GM18507 (cell line): ENCODE data around the gene NCCRP1.

ENCODE experiments used
- DNase-seq: peaks from one replicate; pipeline ENCODE4 v3.0.0; 2011; ENCODE audit warnings: low read depth; ENCODE audit not compliant: insufficient read length; ENCODE audit errors: extremely low spot score
- FAIRE-seq: peaks from 2 replicates; lab custom pipeline; 2011; peaks lifted over from hg19 to GRCh38; lab: Jason Lieb, UNC

NCCRP1 gene, protein sequence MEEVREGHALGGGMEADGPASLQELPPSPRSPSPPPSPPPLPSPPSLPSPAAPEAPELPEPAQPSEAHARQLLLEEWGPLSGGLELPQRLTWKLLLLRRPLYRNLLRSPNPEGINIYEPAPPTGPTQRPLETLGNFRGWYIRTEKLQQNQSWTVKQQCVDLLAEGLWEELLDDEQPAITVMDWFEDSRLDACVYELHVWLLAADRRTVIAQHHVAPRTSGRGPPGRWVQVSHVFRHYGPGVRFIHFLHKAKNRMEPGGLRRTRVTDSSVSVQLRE

GRCh38 chr19:39196860-39197562 lies at the start of gene NCCRP1:
Gene NCCRP1, plus strand, starts transcription at chr19:39196964. Its CDS starts 19 bp downstream, at chr19:39196983.
- DNase-seq = no peak
- FAIRE-seq = no peak

- FAIRE-seq (no peak), DNase-seq (no peak)
These were observed 49.3 kb upstream of the NCCRP1 start for GRCh38 chr19:39147480-39147879.

- FAIRE-seq = no peak
- DNase-seq = no peak
These were observed 47.7 kb upstream of the NCCRP1 start for GRCh38 chr19:39148939-39149529.

GRCh38 chr19:39150235-39150634 lies 46.5 kb upstream of the NCCRP1 start:
- no peak for DNase-seq
- no peak for FAIRE-seq

DNA sequence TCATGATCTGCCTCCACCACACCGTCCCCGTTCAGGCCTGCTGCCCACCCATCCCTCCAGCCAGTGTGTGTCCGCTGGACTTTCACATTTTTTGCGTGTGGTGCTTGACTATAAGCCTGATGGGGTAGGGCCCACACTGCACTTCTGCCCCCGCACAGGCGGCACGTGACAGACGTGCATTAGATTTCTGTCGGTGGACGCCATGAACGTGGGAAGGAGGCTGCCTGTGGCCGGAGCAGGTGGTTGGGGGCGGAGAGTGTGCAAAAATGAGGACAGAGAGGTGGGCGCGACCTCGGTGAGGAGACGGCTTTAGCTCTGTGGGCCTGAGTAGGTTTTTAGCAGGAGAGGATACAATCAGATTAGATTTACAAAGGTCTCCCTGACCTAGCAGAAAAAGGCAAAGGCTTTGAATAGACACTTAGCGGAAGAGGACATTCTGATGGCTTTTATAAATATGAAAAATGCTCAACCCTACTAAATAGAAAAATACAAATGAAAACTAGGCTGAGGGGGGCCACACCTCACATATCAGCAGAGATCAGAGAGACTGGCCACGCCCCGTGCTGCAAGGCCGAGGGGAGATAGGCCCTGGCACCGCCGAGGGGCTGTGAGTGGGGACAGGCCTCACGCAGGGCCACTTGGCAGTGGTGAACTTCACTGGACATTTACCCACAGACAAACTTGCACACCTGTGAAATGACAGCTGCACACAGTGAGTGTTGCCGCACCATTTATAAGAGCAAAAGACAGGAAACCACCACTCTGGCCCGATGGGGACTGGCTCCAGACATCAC lies 45.8 kb upstream of the NCCRP1 start:
- DNase-seq (no peak), FAIRE-seq (no peak)

GRCh38 chr19:39152066-39152465 lies 44.7 kb upstream of the NCCRP1 start:
- DNase-seq (no peak), FAIRE-seq (no peak)

- no peak for FAIRE-seq
- no peak for DNase-seq
These were observed 42.6 kb upstream of the NCCRP1 start for GRCh38 chr19:39154100-39154628.

GRCh38 chr19:39154629-39155100 lies 42.1 kb upstream of the NCCRP1 start:
- FAIRE-seq = no peak
- DNase-seq = no peak

DNA sequence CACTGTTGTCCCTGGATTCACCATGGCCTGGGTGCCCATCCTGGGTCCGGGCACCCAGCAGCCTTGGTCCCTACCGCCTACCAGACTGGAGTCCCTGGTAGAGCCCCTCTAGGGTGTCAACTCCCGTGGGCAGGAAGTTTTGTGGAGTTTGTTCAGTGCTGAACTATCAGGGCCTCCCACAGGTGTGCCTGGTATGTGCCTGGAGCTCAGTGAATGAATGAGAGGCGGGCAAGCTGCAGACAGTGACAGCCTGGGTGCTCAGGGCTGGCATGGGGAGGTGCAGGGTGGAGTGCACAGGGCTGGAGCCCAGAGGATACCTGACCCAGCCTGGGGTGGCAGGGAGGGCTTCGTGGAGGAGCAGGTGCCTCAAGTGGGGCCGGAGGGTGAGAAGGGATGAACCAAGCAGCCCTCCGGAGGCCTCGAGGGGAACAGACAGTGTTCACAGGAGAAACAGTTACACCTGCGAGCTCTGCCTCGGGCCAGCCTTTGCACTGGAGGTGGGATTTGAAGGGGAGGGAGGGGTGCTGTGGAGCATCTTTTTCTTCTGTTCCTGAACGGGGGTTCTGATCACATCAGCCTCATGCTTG lies 41.6 kb upstream of the NCCRP1 start:
- DNase-seq = no peak
- FAIRE-seq = no peak

GRCh38 chr19:39155741-39156140 lies 41.0 kb upstream of the NCCRP1 start:
- no peak for FAIRE-seq

DNA sequence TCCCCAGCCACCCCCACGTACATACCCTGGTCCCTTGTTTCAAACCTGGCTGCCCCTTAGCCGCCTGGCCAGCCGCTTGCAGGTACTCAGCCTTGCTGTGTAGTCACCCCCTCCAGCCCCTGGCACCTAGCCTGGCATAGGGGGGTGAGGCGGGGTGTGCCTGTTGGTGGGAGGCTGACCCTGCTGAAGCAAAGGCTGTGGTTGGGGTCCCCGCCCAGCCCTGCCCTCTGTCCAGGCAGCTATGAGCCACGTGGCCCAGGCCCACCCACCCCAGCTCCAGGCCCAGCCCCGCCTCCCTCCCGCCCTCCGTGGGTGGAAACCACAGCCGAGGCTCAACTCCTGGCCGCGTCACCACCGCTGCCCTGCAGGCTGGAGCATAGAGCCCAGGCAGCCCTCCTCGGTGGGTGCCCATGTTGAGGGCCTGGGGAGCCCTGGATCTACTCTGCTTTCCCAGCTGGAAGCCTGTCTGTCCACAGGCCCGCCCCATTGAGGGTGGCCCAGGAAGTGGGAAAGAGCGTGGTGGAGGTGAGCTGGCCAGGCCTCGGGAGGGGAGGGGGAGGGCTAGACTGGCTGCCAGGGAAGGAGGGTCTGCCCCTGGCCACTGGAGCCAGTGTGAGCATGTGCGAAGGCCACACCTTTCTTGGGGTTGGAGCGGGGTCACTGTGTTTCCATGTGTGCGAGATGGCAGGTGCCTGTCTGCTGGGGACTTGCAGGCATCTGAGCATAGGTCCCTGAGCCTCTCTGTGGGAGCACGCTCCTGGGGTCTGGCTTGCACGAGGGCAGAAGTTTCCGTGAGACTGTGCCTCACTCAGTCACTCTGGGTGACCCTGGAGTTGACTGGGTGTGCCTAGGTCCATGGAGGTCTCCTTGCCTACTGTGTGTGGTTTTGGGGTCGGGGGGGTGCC lies 40.2 kb upstream of the NCCRP1 start:
- no peak for FAIRE-seq
- DNase-seq = no peak

More at GRCh38 chr19:39155741-39156140, 41.0 kb upstream of the NCCRP1 start:
- no peak for DNase-seq

DNA sequence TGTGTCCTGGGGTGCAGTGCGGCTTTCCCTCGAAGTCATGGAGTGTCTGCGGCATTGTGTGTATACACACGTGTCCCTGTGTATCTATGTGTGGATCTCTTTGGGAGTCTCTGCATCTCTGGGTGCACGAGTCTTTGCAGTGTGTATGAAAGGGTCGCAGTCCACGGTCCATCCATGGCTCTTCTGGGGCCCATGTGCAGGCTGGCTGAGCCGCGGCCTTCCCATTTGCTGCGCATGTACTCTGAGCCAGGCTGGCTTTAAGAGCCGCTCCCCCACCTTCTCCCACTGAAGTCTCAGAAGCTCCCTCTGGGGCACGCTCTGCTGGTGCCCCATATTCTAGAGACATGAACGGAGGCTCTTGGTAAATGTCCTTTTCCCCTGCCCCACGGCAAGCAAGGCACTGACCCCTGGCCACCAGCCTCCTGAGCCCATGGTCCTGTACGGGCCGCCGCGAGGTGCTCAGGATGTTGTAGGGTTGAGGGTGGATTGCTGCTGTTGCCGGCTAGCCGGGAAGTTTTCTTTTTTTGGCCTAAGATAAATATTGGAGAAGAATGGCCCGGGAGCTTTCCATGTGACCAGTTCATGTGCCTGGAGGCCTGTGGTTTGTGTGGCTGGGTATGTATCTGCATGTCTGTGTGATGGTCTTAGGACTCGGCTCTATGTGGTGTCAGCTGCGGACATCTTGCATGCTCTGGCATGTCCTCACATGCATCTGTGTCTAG lies 39.3 kb upstream of the NCCRP1 start:
- FAIRE-seq = no peak

DNA sequence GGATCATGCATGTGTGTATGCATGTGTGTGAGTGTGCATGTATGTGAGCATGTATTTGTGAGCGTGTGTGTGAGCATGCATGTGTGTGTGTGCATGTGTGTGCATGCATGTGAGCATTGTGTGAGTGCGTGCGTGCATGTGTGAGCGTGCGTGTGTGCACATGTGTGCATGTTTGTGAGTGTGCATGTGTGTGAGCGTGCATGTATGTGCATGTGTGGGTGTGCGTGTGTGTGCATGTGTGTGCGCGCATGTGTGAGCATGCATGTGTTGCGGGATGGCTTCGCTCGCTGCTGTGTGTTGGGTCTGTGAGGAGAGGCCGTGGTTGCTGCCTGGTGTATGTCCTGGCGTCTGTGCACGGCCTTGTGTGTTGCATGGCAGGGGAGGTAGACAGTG lies 38.8 kb upstream of the NCCRP1 start:
- no peak for FAIRE-seq
- DNase-seq = no peak

More for the DNA sequence above, 39.3 kb upstream of the NCCRP1 start:
- no peak for DNase-seq

GRCh38 chr19:39158646-39159260 lies 38.0 kb upstream of the NCCRP1 start:
- DNase-seq (no peak), FAIRE-seq (no peak)

GRCh38 chr19:39160523-39160861 lies 36.3 kb upstream of the NCCRP1 start:
- DNase-seq = no peak
- no peak for FAIRE-seq

- DNase-seq = no peak
- no peak for FAIRE-seq
These were observed 35.7 kb upstream of the NCCRP1 start for GRCh38 chr19:39160889-39161672.
